Glutamatergic neuron (in vitro differentiated cells): ENCODE measurements around the gene LYZL1. TPM values are rescaled to one million over a fixed set of nuclear protein-coding genes. Genes with fewer than 3 reads are reported as not detected.
"Not testable (repeated sequence)": the region's sequence is repeated elsewhere in the genome, so short reads cannot be mapped to it uniquely, and the experiment has no call there.

Experiments
- DNase-seq: peaks from one replicate; pipeline ENCODE4 v3.0.0; 2022
- H3K27ac Mint-ChIP-seq: one replicate; pipeline ENCODE4 v1.8.0; 2020; ENCODE audit warnings: mild to moderate bottlenecking, mixed read lengths, inconsistent platforms; ENCODE audit not compliant: unreplicated experiment
- H3K27me3 Mint-ChIP-seq: one replicate; pipeline ENCODE4 v1.8.0; 2020; ENCODE audit warnings: mild to moderate bottlenecking, moderate library complexity, mixed read lengths, inconsistent platforms; ENCODE audit not compliant: unreplicated experiment
- H3K36me3 Mint-ChIP-seq: one replicate; pipeline ENCODE4 v1.8.0; 2020; ENCODE audit warnings: mild to moderate bottlenecking, mixed read lengths, inconsistent platforms; ENCODE audit not compliant: unreplicated experiment
- H3K4me1 Mint-ChIP-seq: one replicate; pipeline ENCODE4 v1.8.0; 2020; ENCODE audit warnings: mild to moderate bottlenecking, low read depth, mixed read lengths, inconsistent platforms; ENCODE audit not compliant: unreplicated experiment
- H3K4me3 Mint-ChIP-seq: one replicate; pipeline ENCODE4 v1.8.0; 2020; ENCODE audit warnings: mild to moderate bottlenecking, mixed read lengths, inconsistent platforms; ENCODE audit not compliant: unreplicated experiment
- H3K9me3 Mint-ChIP-seq: one replicate; pipeline ENCODE4 v1.8.0; 2020; ENCODE audit warnings: mild to moderate bottlenecking, moderate library complexity, mixed read lengths, inconsistent platforms; ENCODE audit not compliant: unreplicated experiment
- long read RNA-seq: library from polyadenylated mRNA; unstranded; transcript quantifications from one replicate; pipeline ENCODE4 v2.0.0, GENCODE V29; 2020; ENCODE audit not compliant: unreplicated experiment
- total RNA-seq: library from RNA; stranded (reverse); fragmentation: NEBNext Ultra II Directional; extraction: Animal tissue kit (Norgen Biotek cat#: 25700); gene quantifications from one replicate; pipeline ENCODE4 v1.2.1, GENCODE V29; 2021; ENCODE audit not compliant: unreplicated experiment
- TF ChIP-seq, protein P1 (sequence below): fragments of 200-600 bp; sonication (generic); IDR thresholded peaks from one replicate; pipeline ENCODE4 v1.5.0; 2021; ENCODE audit not compliant: partially characterized antibody, unreplicated experiment

The LYZL1 gene
- not detected for total RNA-seq
- long read RNA-seq = 0 reads

DNA sequence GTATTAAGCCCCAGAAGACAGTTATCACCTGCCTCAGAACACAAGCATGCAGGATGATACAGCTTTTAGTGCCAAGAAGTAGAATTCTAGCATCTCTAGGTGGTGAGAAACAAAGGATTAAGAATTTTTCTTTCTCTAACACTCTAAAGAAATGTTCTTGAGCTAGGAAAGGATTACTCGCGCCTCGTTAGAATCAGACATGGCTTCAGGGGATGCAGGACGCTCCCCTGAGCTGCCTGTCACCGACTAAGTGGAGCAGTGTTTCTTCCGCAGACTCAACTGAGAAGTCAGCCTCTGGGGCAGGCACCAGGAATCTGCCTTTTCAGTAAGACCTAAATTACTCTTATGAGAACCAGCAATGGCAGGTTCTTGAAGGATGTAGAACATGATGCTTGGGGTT is at the start of gene LYZL1:
TSS of gene LYZL1 (plus strand) at position 165 of the 400 bp plus-strand sequence. CDS start 2,798 bp downstream, outside the sequence.
- H3K4me1 Mint-ChIP-seq, H3K27me3 Mint-ChIP-seq, H3K27ac Mint-ChIP-seq, DNase-seq, H3K4me3 Mint-ChIP-seq, H3K9me3 Mint-ChIP-seq, H3K36me3 Mint-ChIP-seq: not testable (repeated sequence)

DNA sequence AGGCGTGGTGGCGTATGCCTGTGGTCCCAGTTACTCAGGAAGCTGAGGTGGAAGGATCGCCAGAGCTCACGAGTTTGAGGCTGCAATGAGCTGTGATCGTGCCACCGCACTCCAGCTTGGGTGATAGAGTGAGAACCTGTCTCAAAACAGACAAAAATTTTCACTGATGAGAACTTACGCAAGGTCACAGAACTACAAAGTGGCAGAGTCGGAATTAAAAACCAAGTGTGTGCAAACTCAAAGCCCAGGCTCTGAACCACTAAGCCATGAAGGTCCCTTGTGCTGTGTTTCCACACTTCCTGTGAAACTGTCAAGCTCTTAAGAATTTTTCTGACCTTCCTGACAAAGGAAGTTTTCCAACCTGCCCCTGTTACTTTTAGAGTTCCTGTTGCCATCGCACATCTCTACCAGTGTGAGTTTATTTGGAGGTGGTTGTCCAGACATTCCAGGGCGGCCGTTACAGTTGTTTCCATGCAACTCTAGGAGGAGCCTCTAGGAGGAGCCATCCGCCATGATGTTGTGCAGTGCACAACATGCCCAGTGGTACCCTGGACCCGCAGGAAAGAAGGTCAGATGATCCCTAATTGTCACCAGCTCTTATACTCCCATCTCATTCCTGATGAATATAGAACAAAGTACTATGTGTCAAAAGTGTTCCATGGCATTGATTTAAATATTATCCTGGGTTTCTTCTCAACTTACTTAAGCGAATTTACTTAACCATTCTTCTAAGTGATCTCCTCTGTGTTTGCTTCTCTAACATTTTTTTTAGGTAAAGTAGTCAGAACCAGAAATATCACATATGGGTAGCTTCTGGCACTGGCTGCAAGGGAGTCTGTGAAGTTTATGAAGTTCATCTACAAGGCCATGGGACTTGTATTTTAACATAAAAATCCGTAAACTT is 49.0 kb upstream of the LYZL1 start:
- H3K27ac Mint-ChIP-seq = no peak overlapping the region
- peak; percentile 48 for DNase-seq
- peaks cover under 1% of the 10 kb centered on the region for H3K9me3 Mint-ChIP-seq
- no peak overlapping the region for H3K4me3 Mint-ChIP-seq
- no peaks in the 10 kb centered on the region for H3K4me1 Mint-ChIP-seq
- TF ChIP-seq, protein P1, sequence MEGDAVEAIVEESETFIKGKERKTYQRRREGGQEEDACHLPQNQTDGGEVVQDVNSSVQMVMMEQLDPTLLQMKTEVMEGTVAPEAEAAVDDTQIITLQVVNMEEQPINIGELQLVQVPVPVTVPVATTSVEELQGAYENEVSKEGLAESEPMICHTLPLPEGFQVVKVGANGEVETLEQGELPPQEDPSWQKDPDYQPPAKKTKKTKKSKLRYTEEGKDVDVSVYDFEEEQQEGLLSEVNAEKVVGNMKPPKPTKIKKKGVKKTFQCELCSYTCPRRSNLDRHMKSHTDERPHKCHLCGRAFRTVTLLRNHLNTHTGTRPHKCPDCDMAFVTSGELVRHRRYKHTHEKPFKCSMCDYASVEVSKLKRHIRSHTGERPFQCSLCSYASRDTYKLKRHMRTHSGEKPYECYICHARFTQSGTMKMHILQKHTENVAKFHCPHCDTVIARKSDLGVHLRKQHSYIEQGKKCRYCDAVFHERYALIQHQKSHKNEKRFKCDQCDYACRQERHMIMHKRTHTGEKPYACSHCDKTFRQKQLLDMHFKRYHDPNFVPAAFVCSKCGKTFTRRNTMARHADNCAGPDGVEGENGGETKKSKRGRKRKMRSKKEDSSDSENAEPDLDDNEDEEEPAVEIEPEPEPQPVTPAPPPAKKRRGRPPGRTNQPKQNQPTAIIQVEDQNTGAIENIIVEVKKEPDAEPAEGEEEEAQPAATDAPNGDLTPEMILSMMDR = peak; percentile 42
- H3K36me3 Mint-ChIP-seq = no peaks in the 10 kb centered on the region
- H3K27me3 Mint-ChIP-seq = peaks cover 2% of the 10 kb centered on the region

DNA sequence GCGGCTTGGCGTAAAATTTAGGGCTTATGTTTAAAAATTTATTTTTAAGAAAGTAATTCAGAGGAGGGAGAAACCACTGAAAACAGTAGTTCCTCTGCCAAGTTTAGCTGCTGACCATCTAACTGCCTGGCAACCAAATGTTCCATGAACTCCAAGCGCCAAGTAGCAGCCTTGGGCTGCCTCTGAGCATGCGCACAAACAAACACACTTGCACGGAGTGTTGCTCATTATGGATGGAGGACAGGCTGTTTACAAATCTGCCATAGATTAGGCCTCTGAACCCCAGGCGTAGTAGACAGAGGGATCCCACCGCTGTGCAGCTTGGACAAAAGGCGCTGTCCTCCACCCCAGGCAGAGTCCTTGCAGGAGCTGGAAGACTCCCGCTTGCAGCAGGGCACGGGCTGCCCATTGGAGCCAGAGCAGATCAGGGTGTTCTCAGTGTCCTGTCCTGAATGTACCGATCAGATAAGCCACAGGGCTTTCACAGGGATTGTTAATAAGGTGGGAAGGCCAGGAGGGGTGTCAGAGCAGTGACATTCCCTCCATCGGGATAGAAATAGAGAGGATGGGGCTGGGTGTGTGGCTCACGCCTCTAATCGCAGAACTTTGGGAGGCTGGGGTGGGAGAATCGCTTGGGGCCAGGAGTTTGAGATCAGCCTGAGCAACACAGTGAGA is 47.7 kb upstream of the LYZL1 start:
- TF ChIP-seq, protein P1 = no peak
- H3K36me3 Mint-ChIP-seq = no peaks in the 10 kb centered on the region
- no peak overlapping the region for H3K4me3 Mint-ChIP-seq
- H3K4me1 Mint-ChIP-seq = no peaks in the 10 kb centered on the region
- DNase-seq = no peak
- H3K27me3 Mint-ChIP-seq = peaks cover 2% of the 10 kb centered on the region
- H3K9me3 Mint-ChIP-seq = peaks cover 2% of the 10 kb centered on the region
- H3K27ac Mint-ChIP-seq = no peak overlapping the region

DNA sequence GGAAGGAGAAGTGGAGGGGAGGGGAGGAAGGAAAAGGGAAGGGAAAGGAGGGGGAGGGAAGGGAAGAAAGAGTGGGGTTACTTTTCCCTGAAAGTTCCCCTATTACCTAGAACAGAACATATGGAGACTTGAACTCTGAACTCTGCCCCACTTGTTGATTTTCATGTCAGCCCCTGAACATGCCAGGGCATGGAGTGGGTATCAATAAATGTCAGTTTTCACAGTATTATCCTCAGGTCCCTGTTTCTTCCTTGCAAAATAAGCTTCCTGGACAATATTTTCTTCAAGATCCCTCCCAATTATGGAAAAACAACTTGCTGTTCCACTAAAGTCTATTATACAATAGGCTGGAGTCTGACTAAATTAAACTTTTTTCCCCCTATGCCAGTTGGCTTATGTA is 46.9 kb upstream of the LYZL1 start:
- no peaks in the 10 kb centered on the region for H3K4me1 Mint-ChIP-seq
- no peak overlapping the region for H3K4me3 Mint-ChIP-seq
- H3K27me3 Mint-ChIP-seq = peaks cover 2% of the 10 kb centered on the region
- TF ChIP-seq, protein P1 = no peak
- H3K27ac Mint-ChIP-seq = no peak overlapping the region
- H3K9me3 Mint-ChIP-seq = peaks cover 2% of the 10 kb centered on the region
- no peaks in the 10 kb centered on the region for H3K36me3 Mint-ChIP-seq
- DNase-seq = no peak

DNA sequence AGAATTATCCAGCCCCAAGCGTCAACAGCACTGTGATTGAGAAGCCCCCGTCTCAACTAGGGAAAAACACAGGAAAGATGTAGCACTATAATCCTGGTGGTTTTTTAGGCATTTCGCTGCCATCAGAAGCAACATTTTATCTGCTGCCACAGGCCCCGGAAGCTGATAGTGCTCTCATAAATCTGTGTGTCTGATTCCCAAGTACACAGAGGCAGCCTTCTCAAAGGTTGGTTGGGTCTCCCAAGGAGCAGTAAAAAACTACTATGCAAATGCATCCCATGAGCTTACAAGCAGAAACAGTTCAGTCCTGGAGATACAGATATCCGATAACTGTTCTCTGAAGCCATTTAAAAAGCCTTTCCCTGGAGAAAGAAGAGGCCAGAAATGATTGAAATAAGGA is 45.8 kb upstream of the LYZL1 start:
- H3K4me3 Mint-ChIP-seq = no peak overlapping the region
- no peaks in the 10 kb centered on the region for H3K4me1 Mint-ChIP-seq
- no peaks in the 10 kb centered on the region for H3K36me3 Mint-ChIP-seq
- H3K27me3 Mint-ChIP-seq = peaks cover 2% of the 10 kb centered on the region
- no peak overlapping the region for H3K27ac Mint-ChIP-seq
- no peak for DNase-seq
- peaks cover 2% of the 10 kb centered on the region for H3K9me3 Mint-ChIP-seq
- TF ChIP-seq, protein P1 = no peak
